Measurements from ENCODE around the gene YBEY. TPM values are rescaled to one million over a fixed set of nuclear protein-coding genes. Genes with fewer than 3 reads are reported as not detected.

Gene YBEY
- total and polyA plus RNA-seq, 2 of the 8 experiments (the other 6 are each of a cell fraction or from before 2014, with no cell fraction given), result 26.9 to 31.9 TPM

- DNase-seq (ENCODE audit: low read depth in 1 of 2, low spot score in 2 of 2) (no peak), FAIRE-seq (no peak)
- Histone ChIP-seq H2AK5ac (ENCODE audit: low read depth, low read length) (no peak overlapping the region), H3K14ac (ENCODE audit: insufficient read length) (no peak overlapping the region), H3K9ac (replicated peaks in 1 of 4; ENCODE audit: extremely low read depth in 1 of 4, low read depth in 3 of 4, low read length in 3 of 4) (no peak overlapping the region), H2BK5ac (ENCODE audit: low read depth, low read length) (no peak overlapping the region), H3K23ac (ENCODE audit: insufficient read length) (no peak overlapping the region), H4K5ac (ENCODE audit: insufficient read length, low read depth, low read length) (no peak overlapping the region), H3K27ac (ENCODE audit: low read depth, low read length) (no peak overlapping the region), H2BK20ac (ENCODE audit: low read length) (no peak overlapping the region), H3K4me3 (ENCODE audit: extremely low read depth in 1 of 4, insufficient read depth in 2 of 4, low read depth in 3 of 4, low read length in 4 of 4) (no peak overlapping the region), H4K8ac (ENCODE audit: extremely low read depth, insufficient read depth, low read length) (no peak overlapping the region), H3K56ac (replicated peaks; ENCODE audit: insufficient read length, low read depth, low read length) (no peak overlapping the region), H2AFZ (ENCODE audit: low read length) (no peak overlapping the region), H3K27me3 (replicated peaks in 1 of 4; ENCODE audit: control insufficient read depth in 3 of 4, extremely low read depth in 1 of 4, insufficient read depth in 3 of 4, low read length in 3 of 4) (no peaks in the 10 kb centered on the region), H2BK15ac (ENCODE audit: low read length) (no peak overlapping the region), H4K91ac (replicated peaks; ENCODE audit: insufficient read length, low read length) (no peak overlapping the region), H4K20me1 (replicated peaks in 1 of 2; ENCODE audit: control insufficient read depth in 1 of 2, insufficient read depth in 2 of 2, low read length in 2 of 2) (peaks cover 7 to 20% of the 10 kb centered on the region in 2 experiments), H2BK12ac (ENCODE audit: low read depth, low read length) (no peak overlapping the region), H2BK120ac (replicated peaks; ENCODE audit: low read depth, low read length) (no peak overlapping the region), H3K36me3 (ENCODE audit: control insufficient read depth in 2 of 4, insufficient read depth in 4 of 4, low read length in 3 of 4) (peaks cover 16 to 56% (median 48%) of the 10 kb centered on the region in 4 experiments), H3K4ac (replicated peaks; ENCODE audit: insufficient read length, low read depth, low read length) (no peak overlapping the region), H3K79me1 (ENCODE audit: low read depth, low read length) (peaks cover 4% of the 10 kb centered on the region; the same call in 1 of the 2 replicates), H3K18ac (ENCODE audit: extremely low read depth, low read length) (no peak overlapping the region), H3K79me2 (ENCODE audit: control insufficient read depth in 1 of 2, insufficient read depth in 2 of 2, low read length in 2 of 2) (no peaks in the 10 kb centered on the region), H3K23me2 (ENCODE audit: low read depth, low read length) (no peaks in the 10 kb centered on the region), H3K4me1 (replicated peaks in 1 of 4; ENCODE audit: control insufficient read depth in 3 of 4, insufficient read depth in 4 of 4, low read length in 3 of 4) (no peaks in the 10 kb centered on the region), H3K9me3 (ENCODE audit: insufficient read depth in 2 of 2, low read depth in 1 of 2, low read length in 1 of 2) (no peaks in the 10 kb centered on the region), H3K4me2 (ENCODE audit: insufficient read depth in 1 of 2, low read depth in 2 of 2, low read length in 2 of 2) (no peak overlapping the region)
- POLR2A ChIA-PET (ENCODE audit: partially characterized antibody), result interaction anchor here (1.0 to 2.0 kb wide), 5 partner anchors 8 to 56 kb away, joined by 3 to 10 read pairs (median 3); no protein-coding TSS in a partner anchor
- CTCF ChIA-PET (ENCODE audit: partially characterized antibody), result interaction anchor here (2.4 kb wide), 1 partner anchor 17 kb away, joined by 9 read pairs; the partner anchor contains the start of gene MCM3AP
- WGBS, 2 experiments (ENCODE audit: extremely low coverage in 1 of 2, insufficient coverage in 1 of 2, insufficient read length in 1 of 2, insufficient replicate concordance in 2 of 2, low coverage in 1 of 2, low lambda C conversion rate in 2 of 2, missing lambda C conversion rate in 1 of 2), result 88% methylated on average over 15 of the region's 19 CpGs; no CpG with 5 or more reads in 1 of the 2 experiments
- no peak for TF ChIP-seq USF2 (IDR thresholded peaks at IDR 0.05; ENCODE audit: low read length)
Measured at GRCh38 chr21:46266946-46267345, 19.2 kb upstream of the YBEY start.

Measured in H1 (cell line).